B cell (primary cell): ENCODE measurements around the gene MUL1. TPM values are rescaled to one million over a fixed set of nuclear protein-coding genes. Genes with fewer than 3 reads are reported as not detected.

Experiments
- ATAC-seq: fragments of 200-7000 bp; cut with Tn5 transposase; one replicate; pipeline ENCODE4 v1.10.0; 2021; ENCODE audit warnings: low read depth, mild to moderate bottlenecking, moderate number of reproducible peaks, moderate library complexity
- CTCF ChIA-PET: fragments of 350-600 bp; sonication (Branson Sonifier 250); formaldehyde crosslinking; loops from one replicate; lab custom pipeline; 2021; ENCODE audit warnings: antibody characterized with exemption, inconsistent platforms; lab: Charles Lee
- POLR2A ChIA-PET: fragments of 350-600 bp; sonication (Branson Sonifier 250); formaldehyde crosslinking; loops from one replicate; lab custom pipeline; 2021; ENCODE audit warnings: antibody characterized with exemption; lab: Charles Lee
- DNase-seq: peaks from one replicate; pipeline ENCODE4 v3.0.0; 2013
- H2AFZ ChIP-seq: 2 replicates; pipeline ENCODE4 v1.6.1; 2012; ENCODE audit warnings: mild to moderate bottlenecking, low read depth, low read length; ENCODE audit not compliant: insufficient read depth, poor library complexity, severe bottlenecking
- H3K27ac ChIP-seq, 2 donors: 1 replicate in 1 of 2; 2 replicates in 1 of 2; pipeline ENCODE4 v1.5.1; 2012 to 2013; ENCODE audit warnings: low read length in 2 of 2, mild to moderate bottlenecking in 2 of 2, moderate library complexity in 1 of 2
- H3K27me3 ChIP-seq, 4 experiments: fragments of 200-600 bp in 1 of 4; sonication (generic) in 1 of 4; replicated peaks in 1 of 4; 1 replicate in 2 of 4; 2 replicates in 2 of 4; pipeline versions ENCODE4 v1.6.1 to v1.7.0; 2013 to 2016; ENCODE audit warnings: low read length in 3 of 4, mild to moderate bottlenecking in 2 of 4, mixed read lengths in 1 of 4, moderate library complexity in 1 of 4; ENCODE audit not compliant: insufficient read depth in 4 of 4, control insufficient read depth in 3 of 4; ENCODE audit errors: control extremely low read depth in 1 of 4
- H3K36me3 ChIP-seq, 2 experiments: replicated peaks in 1 of 2; 1 replicate in 1 of 2; 2 replicates in 1 of 2; pipeline versions ENCODE4 v1.6.1 to v1.7.1; 2013; ENCODE audit warnings: low read length in 1 of 2; ENCODE audit not compliant: insufficient read depth in 2 of 2, control insufficient read depth in 1 of 2; ENCODE audit errors: control extremely low read depth in 1 of 2, extremely low read depth in 1 of 2
- H3K4me1 ChIP-seq, 2 donors: fragments of 200-600 bp in 1 of 2; sonication (generic) in 1 of 2; 1 replicate in 1 of 2; 2 replicates in 1 of 2; pipeline versions ENCODE4 v1.5.1 to v1.6.1; 2013 to 2017; ENCODE audit warnings: low read length in 2 of 2; ENCODE audit not compliant: control insufficient read depth in 2 of 2, insufficient read depth in 2 of 2
- H3K4me2 ChIP-seq: replicated peaks from 2 replicates; pipeline ENCODE3; 2012; ENCODE audit warnings: mild to moderate bottlenecking, low read depth, low read length; ENCODE audit not compliant: poor library complexity, severe bottlenecking
- H3K4me3 ChIP-seq, 5 experiments: fragments of 200-600 bp in 1 of 5; sonication (generic) in 1 of 5; 1 replicate in 3 of 5; 2 replicates in 2 of 5; pipeline versions ENCODE4 v1.5.1 to v1.7.0; 2011 to 2016; ENCODE audit warnings: low read length in 4 of 5, mild to moderate bottlenecking in 4 of 5, low read depth in 2 of 5, control low read depth in 1 of 5, moderate library complexity in 1 of 5; ENCODE audit not compliant: insufficient read depth in 1 of 5; ENCODE audit errors: control extremely low read depth in 1 of 5, extremely low read depth in 1 of 5
- H3K79me2 ChIP-seq: fragments of 200-600 bp; sonication (generic); one replicate; pipeline ENCODE4 v1.6.0; 2016; ENCODE audit warnings: low read length; ENCODE audit not compliant: control insufficient read depth, insufficient read depth
- H3K9ac ChIP-seq: fragments of 200-600 bp; sonication (generic); 2 replicates; pipeline ENCODE4 v1.6.1; 2017; ENCODE audit warnings: mild to moderate bottlenecking, low read length, moderate library complexity
- H3K9me3 ChIP-seq, 3 donors: one replicate each; pipeline versions ENCODE4 v1.6.1 to v1.7.1; 2013; ENCODE audit warnings: low read length in 2 of 3; ENCODE audit not compliant: control insufficient read depth in 2 of 3, insufficient read depth in 1 of 3; ENCODE audit errors: control extremely low read depth in 1 of 3
- H4K20me1 ChIP-seq: 2 replicates; pipeline ENCODE4 v1.6.0; 2012; ENCODE audit warnings: mild to moderate bottlenecking, low read length; ENCODE audit not compliant: insufficient read depth, control insufficient read depth, poor library complexity, severe bottlenecking
- H3K27ac Mint-ChIP-seq: one replicate; pipeline ENCODE4 v1.8.0; 2021; ENCODE audit warnings: mixed read lengths
- H3K27me3 Mint-ChIP-seq: one replicate; pipeline ENCODE4 v1.8.0; 2021; ENCODE audit warnings: mixed read lengths
- H3K4me1 Mint-ChIP-seq: one replicate; pipeline ENCODE4 v1.8.0; 2021; ENCODE audit warnings: mixed read lengths
- H3K4me3 Mint-ChIP-seq: one replicate; pipeline ENCODE4 v1.8.0; 2021; ENCODE audit warnings: mixed read lengths
- H3K9me3 Mint-ChIP-seq: one replicate; pipeline ENCODE4 v1.8.0; 2022; ENCODE audit warnings: mixed read lengths; ENCODE audit not compliant: insufficient read depth
- CTCF ChIP-seq: fragments of 200-600 bp; IDR thresholded peaks from one replicate; pipeline ENCODE4 v1.8.0; 2022; ENCODE audit warnings: antibody characterized with exemption, mild to moderate bottlenecking
- EZH2 ChIP-seq: IDR thresholded peaks from 2 replicates; pipeline ENCODE4 v1.6.1; 2012; ENCODE audit warnings: borderline replicate concordance, low read depth, mild to moderate bottlenecking, moderate library complexity, low read length; ENCODE audit not compliant: insufficient read depth, poor library complexity, severe bottlenecking
- WGBS: methylation state at CpG from one replicate; pipeline ENCODE4 v1.1.5; 2013; ENCODE audit warnings: missing lambda C conversion rate; ENCODE audit not compliant: insufficient coverage; 5-methylcytosine and 5-hydroxymethylcytosine counted together
- intact Hi-C: fragments of 100-400 bp; cut with micrococcal nuclease; formaldehyde crosslinking; loops from one replicate; pipeline ENCODE4 v1.10.0; 2022
- polyA plus RNA-seq: library from polyadenylated mRNA; depleted of rRNA; stranded (reverse); fragments of >200 nt; gene quantifications from 2 replicates; pipeline ENCODE4 v1.2.3, GENCODE V29; 2012
- total RNA-seq, 2 donors: library from RNA; stranded (reverse); fragments of 120-200 nt in 1 of 2; gene quantifications; 1 replicate in 1 of 2; 2 replicates in 1 of 2; pipeline versions ENCODE4 v1.2.3 to v1.2.4, GENCODE V29; 2013 to 2022

MUL1 gene
- total and polyA plus RNA-seq, 2 donors (not counting 1 experiment from before 2014, with no cell fraction given): 11.4 to 23.9 TPM

- no peak overlapping the region for H3K4me2 ChIP-seq
Observed at GRCh38 chr1:20480951-20481617, 26.9 kb downstream of the MUL1 start.

More at GRCh38 chr1:20480951-20481617, 26.9 kb downstream of the MUL1 start:
- Mint-ChIP-seq H3K4me3 (no peak overlapping the region), H3K4me1 (peaks cover 14% of the 10 kb centered on the region), H3K27me3 (peaks cover 67% of the 10 kb centered on the region), H3K9me3 (no peaks in the 10 kb centered on the region), H3K27ac (no peak overlapping the region)
- ChIA-PET POLR2A (no interaction called here), CTCF (no interaction called here)
- ATAC-seq (no peak), DNase-seq (no peak)
- intact Hi-C loops: no loop called here
- Histone ChIP-seq H3K4me1 (peaks cover 16 to 17% of the 10 kb centered on the region in 2 donors), H4K20me1 (no peaks in the 10 kb centered on the region), H2AFZ (no peak overlapping the region), H3K4me3 (no peak overlapping the region), H3K27ac (no peak overlapping the region), H3K79me2 (no peaks in the 10 kb centered on the region), H3K27me3 (peaks cover 0 to 74% (median 25%) of the 10 kb centered on the region in 4 experiments), H3K9me3 (peaks cover 0 to 13% (median 0%) of the 10 kb centered on the region in 3 donors), H3K9ac (no peak overlapping the region), H3K36me3 (no peaks in the 10 kb centered on the region)
- TF ChIP-seq EZH2: no peak
- TF ChIP-seq CTCF: no peak
- WGBS: 60% methylated on average over 5 of the region's 7 CpGs
